GM03348 (cell line): ENCODE measurements around the gene SCP2.

Experiments used
- DNase-seq: peaks from one replicate; pipeline ENCODE4 v3.0.0; 2012; ENCODE audit warnings: low spot score

Gene SCP2

DNA sequence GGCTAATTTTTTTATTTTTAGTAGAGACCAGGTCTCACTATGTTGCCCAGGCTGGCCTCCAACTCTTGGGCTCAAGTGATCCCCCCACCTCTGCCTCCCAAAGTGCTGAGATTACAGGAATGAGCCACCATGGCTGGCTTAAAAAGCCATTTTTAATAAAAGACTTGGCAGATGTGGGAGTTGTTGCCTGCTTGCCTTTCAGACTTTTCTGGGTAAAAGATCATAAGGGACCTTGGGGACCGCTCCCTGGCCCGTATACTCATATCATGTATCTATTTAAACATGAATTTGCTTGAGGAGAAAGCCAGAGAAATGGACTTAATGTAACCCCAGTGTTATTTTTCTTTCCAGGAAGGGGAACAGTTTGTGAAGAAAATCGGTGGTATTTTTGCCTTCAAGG is 111.5 kb downstream of the SCP2 start:
- DNase-seq: no peak

GRCh38 chr1:53043271-53043670 is 116.2 kb downstream of the SCP2 start:
- DNase-seq: peak; percentile 71

- DNase-seq: no peak
Measured at GRCh38 chr1:53044926-53045325, 117.8 kb downstream of the SCP2 start.

DNA sequence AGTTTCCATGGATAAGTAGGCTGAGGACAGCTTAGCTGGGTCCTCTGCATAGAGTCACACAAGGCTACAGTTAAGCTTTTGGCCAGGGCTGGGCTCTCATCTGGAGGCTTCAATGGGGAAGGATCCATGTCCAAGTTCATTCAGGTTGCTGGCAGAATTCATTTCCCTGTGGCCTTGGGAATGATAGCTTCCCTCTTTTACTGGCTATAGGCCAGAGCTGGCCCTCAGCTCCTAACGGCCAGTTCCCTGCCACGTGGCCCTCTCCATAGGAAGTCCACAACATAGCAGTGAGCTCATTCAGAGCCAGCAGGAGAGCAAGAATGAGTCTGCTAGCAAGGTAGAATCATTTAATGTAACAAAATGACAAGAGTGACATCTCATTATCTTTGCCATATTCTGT is 119.9 kb downstream of the SCP2 start:
- DNase-seq: no peak

DNA sequence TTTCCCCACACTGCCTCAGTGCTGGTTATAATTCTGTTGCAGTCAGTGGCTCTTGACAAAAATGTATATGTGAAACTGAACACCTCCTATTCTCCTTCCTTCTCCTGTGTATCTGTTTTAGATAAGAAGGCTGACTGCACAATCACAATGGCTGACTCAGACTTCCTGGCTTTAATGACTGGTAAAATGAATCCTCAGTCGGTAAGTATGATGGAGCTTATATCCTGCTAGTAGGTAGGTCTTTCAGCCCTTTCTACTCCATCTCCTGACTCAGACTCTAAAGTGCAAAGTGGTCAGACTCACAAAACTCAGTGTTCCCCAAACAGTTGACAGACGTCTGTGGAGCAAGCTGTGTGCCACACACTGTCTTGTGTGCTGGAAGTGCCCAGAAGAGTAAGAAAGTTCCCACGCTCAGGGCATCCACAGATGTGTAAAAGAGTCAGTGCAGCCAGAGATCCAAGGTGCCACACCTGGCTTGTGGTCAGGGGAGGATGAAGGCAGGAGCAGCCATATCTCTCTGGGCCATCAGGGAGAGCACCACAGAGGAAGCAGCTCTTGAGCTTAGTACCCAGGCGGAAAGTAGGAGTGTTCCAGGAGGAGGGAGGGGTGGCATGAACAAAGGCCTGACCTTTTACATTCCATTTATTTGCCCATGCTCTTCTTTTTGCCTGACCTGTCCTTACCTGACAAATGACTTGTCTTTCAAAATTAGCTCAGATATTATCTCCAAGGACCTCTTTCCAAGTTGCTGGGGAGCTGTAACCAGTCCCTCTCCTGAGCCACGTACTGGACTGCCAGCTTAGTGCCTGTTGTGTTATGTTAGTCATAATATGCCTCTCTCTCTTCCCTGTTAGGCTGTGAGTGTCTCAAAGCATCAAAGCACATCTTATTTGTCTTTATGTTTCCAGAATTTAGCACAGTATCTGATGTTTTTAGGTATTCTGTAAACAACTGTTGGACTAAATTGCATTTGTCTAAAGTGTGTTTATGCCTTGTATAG is 121.0 kb downstream of the SCP2 start:
- peak; percentile 28 for DNase-seq

DNA sequence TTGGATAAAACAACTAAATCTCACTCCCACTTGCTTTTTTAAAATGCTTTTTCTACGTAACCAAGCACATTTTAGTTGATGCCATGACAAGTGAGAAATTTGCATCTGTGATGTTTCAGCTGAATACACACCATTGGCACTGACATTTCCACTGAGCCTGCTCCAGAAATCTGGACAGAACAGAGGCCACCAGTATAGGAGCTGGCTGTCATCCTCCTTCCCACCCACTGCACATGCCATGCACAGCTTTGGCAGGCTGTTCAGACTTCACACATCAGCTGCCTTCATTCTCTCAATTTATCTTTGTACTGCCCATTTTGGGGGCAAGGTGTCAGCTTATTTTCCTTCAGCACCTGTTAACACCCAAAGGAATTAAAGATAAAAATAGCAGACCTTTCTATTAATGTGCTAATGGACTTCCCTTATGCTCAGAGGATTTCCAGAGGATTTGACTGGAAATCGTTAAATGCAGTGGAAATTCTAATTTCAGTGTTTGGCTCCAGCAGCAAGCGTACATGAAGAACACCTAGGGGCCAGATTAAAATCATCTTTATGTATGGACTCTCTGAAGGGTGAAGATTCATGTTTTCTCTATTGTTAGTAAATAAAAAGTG is 122.0 kb downstream of the SCP2 start:
- no peak for DNase-seq

- no peak for DNase-seq
Measured at GRCh38 chr1:53049574-53049967, 122.5 kb downstream of the SCP2 start.

- DNase-seq: no peak
Measured at GRCh38 chr1:53050310-53050709, 123.2 kb downstream of the SCP2 start.

GRCh38 chr1:53051676-53052075 is 124.6 kb downstream of the SCP2 start:
- DNase-seq: no peak

DNA sequence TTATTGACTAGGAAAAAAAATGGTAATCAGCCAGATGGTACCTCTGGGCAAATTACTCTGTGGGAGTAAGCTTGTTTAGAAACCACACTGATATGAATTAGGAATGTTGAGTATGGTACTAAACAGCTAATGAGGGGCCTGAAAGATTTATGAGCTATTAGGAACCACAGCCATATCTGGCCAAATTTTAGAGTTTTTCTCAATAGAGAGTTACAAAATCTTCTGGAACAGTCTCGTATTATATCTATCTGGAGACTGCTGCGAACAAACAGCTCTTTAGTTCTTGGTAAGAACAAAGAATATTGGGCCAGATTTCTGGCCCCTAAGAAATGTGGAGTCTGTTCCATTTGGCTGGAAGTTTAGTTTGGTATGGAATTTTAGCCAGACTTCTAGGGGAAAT is 130.1 kb downstream of the SCP2 start:
- peak; percentile 73 for DNase-seq

GRCh38 chr1:53060579-53060978 is 133.5 kb downstream of the SCP2 start:
- DNase-seq: peak; percentile 84

- peak; percentile 58 for DNase-seq
Measured at GRCh38 chr1:53061123-53061858, 134.2 kb downstream of the SCP2 start.

DNA sequence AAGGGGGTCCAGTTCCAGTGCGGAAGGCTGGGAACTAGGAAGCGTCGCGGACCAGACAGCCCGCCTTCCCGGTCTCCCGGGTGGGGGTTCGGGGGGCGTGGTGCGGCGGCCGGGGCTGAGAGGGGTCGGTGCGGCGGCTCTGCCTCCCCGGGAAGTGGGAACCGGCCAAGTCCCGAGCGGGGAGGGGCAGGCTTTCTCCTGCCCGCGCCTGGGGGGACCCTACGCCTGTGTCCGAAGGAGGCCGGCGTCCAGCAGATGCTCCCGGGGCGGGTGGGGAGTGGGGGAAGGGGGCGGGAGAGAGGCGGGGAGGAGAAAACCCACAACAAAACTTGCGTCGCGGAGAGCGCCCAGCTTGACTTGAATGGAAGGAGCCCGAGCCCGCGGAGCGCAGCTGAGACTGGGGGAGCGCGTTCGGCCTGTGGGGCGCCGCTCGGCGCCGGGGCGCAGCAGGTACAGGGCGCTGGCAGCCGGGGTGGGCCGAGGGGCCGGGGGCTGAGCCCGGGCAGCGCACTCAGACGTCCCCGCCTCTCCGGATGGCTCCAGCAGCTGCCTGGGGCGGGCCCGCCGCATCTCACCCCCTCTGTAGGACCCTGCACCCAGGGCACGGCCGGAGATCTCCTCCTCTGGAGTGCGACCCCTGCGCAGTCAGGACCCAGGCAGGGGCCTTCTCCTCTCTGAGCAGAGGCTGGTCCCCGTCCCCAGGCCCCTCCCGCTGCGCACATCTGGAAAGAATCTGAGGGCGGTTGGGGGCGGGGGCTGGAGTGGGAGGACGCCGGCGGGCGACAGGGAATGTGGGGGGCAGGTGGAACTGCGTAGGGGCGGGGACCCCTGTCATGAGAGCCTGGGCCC is 135.0 kb downstream of the SCP2 start, which contains the start of gene PODN:
TSS of gene PODN (plus strand) at position 355 of the 849 bp plus-strand sequence. CDS start 7,643 bp downstream, outside the sequence.
- DNase-seq: peak; percentile 84

DNA sequence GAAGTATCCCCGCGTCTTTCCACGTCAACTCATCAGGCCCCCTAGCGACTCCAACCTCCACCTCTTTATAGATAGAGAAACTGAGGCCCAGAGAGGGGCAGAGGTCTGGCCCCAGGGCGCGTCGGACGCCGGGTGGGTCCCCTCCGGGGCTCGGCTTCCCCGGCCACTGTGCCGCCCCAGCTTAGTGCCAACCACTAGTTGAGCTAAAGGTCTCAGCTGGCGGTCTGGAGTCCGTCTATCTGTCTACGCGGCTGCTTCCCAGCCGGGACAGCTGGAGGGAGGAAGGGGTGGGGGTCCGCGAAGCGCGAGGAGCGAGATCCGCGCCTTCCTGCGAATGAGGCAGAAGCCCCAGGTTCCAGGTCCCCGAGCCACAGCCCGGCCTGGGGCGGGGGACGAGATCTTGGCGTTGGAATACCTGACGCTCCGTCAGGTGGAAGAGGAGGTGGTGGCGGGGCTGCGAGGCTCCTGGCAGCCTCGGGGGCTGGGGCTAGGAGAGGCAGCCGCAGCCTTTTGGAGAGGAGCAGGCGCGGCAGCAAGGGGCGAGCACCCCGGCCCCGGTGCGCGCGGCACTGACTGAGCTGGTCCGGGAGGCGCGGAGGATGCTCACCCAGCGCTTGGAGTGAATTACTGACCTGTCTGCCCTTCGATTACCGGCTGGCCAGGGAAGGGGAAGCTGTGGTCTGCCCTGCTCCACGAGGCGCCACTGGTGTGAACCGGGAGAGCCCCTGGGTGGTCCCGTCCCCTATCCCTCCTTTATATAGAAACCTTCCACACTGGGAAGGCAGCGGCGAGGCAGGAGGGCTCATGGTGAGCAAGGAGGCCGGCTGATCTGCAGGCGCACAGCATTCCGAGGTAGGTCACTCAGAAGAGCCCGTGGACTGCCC is 135.9 kb downstream of the SCP2 start:
- peak; percentile 42 for DNase-seq

GRCh38 chr1:53063744-53064515 is 136.9 kb downstream of the SCP2 start:
- DNase-seq: no peak

- DNase-seq: no peak
Measured at GRCh38 chr1:53065391-53065790, 138.3 kb downstream of the SCP2 start.

DNA sequence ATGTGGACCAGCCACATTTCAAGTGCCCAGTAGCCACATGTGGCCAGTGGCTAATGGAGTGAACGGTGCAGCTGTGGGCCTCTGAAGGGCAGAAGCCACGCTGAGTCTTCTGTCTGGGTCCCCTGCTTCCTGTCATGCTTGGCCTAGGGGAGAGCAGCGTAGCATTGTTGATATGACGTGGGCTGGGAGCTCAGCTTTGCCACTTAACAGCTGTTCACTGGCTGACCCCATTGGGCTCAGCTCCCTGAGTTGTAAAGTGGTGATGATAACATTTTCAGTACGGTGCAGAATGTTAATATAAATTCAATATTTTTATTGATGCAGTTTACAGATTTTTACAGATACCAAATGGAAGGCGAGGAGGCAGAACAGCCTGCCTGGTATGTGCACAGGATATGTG is 139.4 kb downstream of the SCP2 start:
- no peak for DNase-seq

DNA sequence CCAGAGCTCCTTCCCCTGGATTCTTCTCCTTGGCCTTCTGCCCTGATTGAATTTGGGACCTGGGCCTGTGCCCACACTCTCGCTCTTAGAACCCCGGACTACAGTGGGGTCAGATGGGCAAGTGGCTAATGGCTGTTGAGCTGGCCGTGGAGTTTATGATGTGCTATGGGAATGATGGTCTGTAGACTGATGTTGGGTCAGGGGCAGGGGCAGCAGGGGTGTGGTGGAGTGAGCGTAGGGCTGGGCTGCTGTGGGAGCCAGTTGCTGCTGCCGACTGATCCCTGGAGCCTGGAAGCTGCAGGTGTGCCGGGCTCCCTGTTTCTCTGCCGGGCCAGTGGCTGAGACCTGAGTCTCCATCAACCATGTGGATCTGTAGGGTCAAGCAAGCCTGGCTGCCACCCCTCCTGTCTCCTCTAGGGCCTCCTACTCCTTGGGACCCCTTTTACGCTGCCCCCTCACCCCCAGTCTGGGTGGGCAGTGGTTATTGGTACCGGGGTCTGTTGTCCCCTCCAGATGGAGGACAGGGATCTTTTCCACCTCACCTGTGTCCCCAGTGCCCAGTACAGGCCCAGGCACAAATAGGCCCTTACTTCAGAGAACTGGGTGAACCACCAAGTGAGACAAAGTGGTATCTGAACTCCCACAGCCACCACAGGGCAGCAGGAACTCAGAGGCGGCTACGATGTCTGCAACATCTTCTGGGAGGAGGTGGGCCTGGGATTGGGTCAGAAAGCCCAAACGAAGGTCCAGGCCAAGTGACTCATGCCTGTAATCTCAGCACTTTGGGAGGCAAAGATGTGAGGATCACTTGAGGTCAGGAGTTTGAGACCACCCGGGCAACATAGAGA is 140.0 kb downstream of the SCP2 start:
- no peak for DNase-seq

DNA sequence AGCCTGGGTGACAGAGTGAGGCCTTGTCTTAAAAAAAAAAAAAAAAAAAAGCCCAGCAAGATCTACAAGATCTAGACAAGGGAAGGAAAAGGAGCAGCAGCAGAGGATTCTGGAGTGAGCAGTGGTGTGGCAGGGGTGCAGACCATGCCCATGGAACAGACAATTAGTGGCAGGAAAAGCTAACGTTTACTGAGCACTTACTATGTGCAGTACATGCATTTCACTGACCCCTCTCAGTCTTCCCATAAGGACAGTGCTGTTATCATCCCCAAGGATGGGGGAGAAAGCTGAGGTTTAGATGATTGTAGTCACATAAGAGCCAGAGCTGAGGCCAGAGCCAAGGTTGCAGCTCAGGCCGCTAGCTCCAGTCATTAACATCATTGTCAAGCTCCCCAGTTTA is 140.8 kb downstream of the SCP2 start:
- no peak for DNase-seq
